HepG2 (cell line): ENCODE measurements around the gene RPP25L. TPM values are rescaled to one million over a fixed set of nuclear protein-coding genes. Genes with fewer than 3 reads are reported as not detected.
A peak's percentile ranks its signal among the peaks of the same experiment; 100 is the strongest.

Source experiments
- ADNP ChIP-seq: sonication (generic); formaldehyde crosslinking; IDR thresholded peaks from 2 replicates; pipeline ENCODE4 v1.4.0; 2020; ENCODE audit warnings: missing genetic modification reagents
- ELF4 ChIP-seq: sonication (generic); formaldehyde crosslinking; IDR thresholded peaks from 2 replicates; pipeline ENCODE4 v1.5.0; 2020; ENCODE audit warnings: missing genetic modification reagents, mild to moderate bottlenecking, moderate library complexity, borderline replicate concordance
- KDM6A ChIP-seq: IDR thresholded peaks from 2 replicates; pipeline ENCODE4 v1.6.1; 2016; ENCODE audit warnings: low read depth
- TBL1XR1 ChIP-seq: fragments of 150-350 bp; IDR thresholded peaks from 2 replicates; pipeline ENCODE4 v1.6.1; 2014; ENCODE audit warnings: borderline replicate concordance, low read length; ENCODE audit not compliant: partially characterized antibody
- TOE1 ChIP-seq: sonication (generic); formaldehyde crosslinking; IDR thresholded peaks from 2 replicates; pipeline ENCODE4 v1.4.0; 2020; ENCODE audit warnings: mild to moderate bottlenecking, missing genetic modification reagents
- ZMYM2 ChIP-seq: sonication (generic); formaldehyde crosslinking; IDR thresholded peaks from 2 replicates; pipeline ENCODE4 v1.8.0; 2022; ENCODE audit warnings: mild to moderate bottlenecking, missing genetic modification reagents
- ZNF570 ChIP-seq: sonication (generic); formaldehyde crosslinking; IDR thresholded peaks from 2 replicates; pipeline ENCODE4 v1.4.0; 2020; ENCODE audit warnings: mild to moderate bottlenecking, missing genetic modification reagents, borderline replicate concordance
- polyA plus RNA-seq, 8 experiments: library from polyadenylated mRNA; depleted of rRNA in 3 of 8; stranded (reverse) in 7 of 8; unstranded in 1 of 8; fragments of >200 nt; fragmentation: Illumina TruSeq in 4 of 8; extraction: Trizol in 4 of 8; gene quantifications; 2 replicates each; pipeline versions ENCODE4 v1.2.1 to v1.2.3, GENCODE V29; 2011 to 2016; ENCODE audit warnings: low read depth in 4 of 8, missing spikeins in 1 of 8, mixed read lengths in 1 of 8; ENCODE audit not compliant: insufficient read depth in 1 of 8
- total RNA-seq, 5 experiments: library from RNA; depleted of rRNA; stranded (reverse); fragments of >200 nt; fragmentation: Illumina TruSeq; extraction: Trizol; gene quantifications; 2 replicates each; pipeline ENCODE4 v1.2.3, GENCODE V29; 2016; ENCODE audit warnings: low read depth in 1 of 5
- TF ChIP-seq, protein P1 (sequence below), 2 experiments: IDR thresholded peaks; 2 replicates each; pipeline ENCODE4 v1.6.1; 2011 to 2012; ENCODE audit warnings: low read length in 2 of 2, borderline replicate concordance in 1 of 2, low read depth in 1 of 2, mild to moderate bottlenecking in 1 of 2, moderate library complexity in 1 of 2
- TF ChIP-seq, protein P2 (sequence below): sonication (generic); formaldehyde crosslinking; IDR thresholded peaks from 2 replicates; pipeline ENCODE4 v1.4.0; 2020; ENCODE audit warnings: missing genetic modification reagents, borderline replicate concordance
- TF ChIP-seq, protein P3 (sequence below): sonication (generic); formaldehyde crosslinking; IDR thresholded peaks from 2 replicates; pipeline ENCODE4 v1.4.0; 2020; ENCODE audit warnings: mild to moderate bottlenecking, missing genetic modification reagents
- TF ChIP-seq, protein P4 (sequence below): sonication (generic); formaldehyde crosslinking; IDR thresholded peaks from 2 replicates; pipeline ENCODE4 v1.4.0; 2020; ENCODE audit warnings: missing genetic modification reagents
- TF ChIP-seq, protein P5 (sequence below): sonication (generic); formaldehyde crosslinking; IDR thresholded peaks from 2 replicates; pipeline ENCODE4 v1.4.0; 2020; ENCODE audit warnings: low read depth, mild to moderate bottlenecking, missing genetic modification reagents

RPP25L gene
- total and polyA plus RNA-seq, 2 of the 13 experiments (the other 11 are each of a cell fraction or from before 2014, with no cell fraction given) = 24.5 to 27.3 TPM

DNA sequence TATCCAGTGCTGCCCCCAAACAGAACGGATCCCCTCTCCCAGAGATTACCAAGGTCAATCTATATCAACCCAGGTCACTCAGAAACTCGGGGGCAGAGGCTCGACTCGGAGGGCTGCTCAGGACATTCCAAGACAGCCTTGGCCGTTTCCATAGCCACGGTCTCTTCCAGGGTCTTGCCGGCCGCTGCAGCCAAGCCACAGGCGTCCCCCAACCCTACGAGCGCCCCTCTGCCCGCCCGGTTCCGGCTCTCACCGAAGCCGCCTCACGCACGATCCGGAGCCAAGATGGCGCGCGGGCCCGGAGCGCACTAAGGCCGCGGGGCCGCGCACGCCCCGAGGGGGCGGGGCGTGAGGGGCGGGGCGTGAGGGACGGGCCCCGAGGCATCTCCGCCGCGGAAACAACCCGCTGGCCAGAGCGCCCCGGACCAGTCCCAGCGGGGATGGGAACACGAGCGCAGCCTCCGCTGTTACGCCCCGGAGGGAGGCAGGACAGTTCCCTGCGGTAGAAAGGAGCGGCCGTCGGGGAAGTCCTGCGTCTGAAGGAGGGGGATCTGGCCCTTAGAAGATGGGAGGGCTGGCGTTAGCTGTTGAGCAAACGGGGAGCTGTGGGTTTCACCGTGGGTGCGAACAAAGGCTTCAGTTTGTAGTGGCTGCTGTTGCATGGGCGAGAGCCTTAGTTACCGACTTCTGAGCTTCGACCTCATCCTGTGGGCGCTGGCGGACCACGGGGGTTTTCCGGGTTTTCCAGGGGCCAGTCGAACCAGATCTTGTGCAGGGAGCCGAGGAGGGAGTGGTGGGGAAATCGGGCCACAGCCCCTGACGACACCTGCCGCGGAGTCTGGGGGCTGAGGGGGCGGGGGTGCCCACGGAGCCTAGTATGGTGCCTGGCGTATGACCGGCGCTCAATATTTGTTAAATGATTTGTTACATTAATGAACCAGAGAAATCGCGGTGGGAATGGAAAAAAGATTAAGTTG is at the start of gene RPP25L (continued):
- TF ChIP-seq, protein P1, sequence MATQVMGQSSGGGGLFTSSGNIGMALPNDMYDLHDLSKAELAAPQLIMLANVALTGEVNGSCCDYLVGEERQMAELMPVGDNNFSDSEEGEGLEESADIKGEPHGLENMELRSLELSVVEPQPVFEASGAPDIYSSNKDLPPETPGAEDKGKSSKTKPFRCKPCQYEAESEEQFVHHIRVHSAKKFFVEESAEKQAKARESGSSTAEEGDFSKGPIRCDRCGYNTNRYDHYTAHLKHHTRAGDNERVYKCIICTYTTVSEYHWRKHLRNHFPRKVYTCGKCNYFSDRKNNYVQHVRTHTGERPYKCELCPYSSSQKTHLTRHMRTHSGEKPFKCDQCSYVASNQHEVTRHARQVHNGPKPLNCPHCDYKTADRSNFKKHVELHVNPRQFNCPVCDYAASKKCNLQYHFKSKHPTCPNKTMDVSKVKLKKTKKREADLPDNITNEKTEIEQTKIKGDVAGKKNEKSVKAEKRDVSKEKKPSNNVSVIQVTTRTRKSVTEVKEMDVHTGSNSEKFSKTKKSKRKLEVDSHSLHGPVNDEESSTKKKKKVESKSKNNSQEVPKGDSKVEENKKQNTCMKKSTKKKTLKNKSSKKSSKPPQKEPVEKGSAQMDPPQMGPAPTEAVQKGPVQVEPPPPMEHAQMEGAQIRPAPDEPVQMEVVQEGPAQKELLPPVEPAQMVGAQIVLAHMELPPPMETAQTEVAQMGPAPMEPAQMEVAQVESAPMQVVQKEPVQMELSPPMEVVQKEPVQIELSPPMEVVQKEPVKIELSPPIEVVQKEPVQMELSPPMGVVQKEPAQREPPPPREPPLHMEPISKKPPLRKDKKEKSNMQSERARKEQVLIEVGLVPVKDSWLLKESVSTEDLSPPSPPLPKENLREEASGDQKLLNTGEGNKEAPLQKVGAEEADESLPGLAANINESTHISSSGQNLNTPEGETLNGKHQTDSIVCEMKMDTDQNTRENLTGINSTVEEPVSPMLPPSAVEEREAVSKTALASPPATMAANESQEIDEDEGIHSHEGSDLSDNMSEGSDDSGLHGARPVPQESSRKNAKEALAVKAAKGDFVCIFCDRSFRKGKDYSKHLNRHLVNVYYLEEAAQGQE (IDR thresholded peaks at IDR 0.05; ENCODE audit: borderline replicate concordance in 1 of 2, low read depth in 1 of 2, low read length in 2 of 2) = 0 out of 4 replicates have a peak, but pooled peaks of 1 of the 2 experiments have one; percentile 6
- TF ChIP-seq, protein P2, sequence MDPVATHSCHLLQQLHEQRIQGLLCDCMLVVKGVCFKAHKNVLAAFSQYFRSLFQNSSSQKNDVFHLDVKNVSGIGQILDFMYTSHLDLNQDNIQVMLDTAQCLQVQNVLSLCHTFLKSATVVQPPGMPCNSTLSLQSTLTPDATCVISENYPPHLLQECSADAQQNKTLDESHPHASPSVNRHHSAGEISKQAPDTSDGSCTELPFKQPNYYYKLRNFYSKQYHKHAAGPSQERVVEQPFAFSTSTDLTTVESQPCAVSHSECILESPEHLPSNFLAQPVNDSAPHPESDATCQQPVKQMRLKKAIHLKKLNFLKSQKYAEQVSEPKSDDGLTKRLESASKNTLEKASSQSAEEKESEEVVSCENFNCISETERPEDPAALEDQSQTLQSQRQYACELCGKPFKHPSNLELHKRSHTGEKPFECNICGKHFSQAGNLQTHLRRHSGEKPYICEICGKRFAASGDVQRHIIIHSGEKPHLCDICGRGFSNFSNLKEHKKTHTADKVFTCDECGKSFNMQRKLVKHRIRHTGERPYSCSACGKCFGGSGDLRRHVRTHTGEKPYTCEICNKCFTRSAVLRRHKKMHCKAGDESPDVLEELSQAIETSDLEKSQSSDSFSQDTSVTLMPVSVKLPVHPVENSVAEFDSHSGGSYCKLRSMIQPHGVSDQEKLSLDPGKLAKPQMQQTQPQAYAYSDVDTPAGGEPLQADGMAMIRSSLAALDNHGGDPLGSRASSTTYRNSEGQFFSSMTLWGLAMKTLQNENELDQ (CRISPR knock-in tag) = no peak
- TF ChIP-seq TBL1XR1 (peak; percentile 7), ZMYM2 (0 out of 2 replicates have a peak, but pooled peaks have one; percentile 14), KDM6A (CRISPR knock-in tag) (no peak), ADNP (CRISPR knock-in tag) (no peak), ZNF570 (CRISPR knock-in tag) (no peak), TOE1 (CRISPR knock-in tag) (no peak), ELF4 (no peak)
- TF ChIP-seq, protein P3, sequence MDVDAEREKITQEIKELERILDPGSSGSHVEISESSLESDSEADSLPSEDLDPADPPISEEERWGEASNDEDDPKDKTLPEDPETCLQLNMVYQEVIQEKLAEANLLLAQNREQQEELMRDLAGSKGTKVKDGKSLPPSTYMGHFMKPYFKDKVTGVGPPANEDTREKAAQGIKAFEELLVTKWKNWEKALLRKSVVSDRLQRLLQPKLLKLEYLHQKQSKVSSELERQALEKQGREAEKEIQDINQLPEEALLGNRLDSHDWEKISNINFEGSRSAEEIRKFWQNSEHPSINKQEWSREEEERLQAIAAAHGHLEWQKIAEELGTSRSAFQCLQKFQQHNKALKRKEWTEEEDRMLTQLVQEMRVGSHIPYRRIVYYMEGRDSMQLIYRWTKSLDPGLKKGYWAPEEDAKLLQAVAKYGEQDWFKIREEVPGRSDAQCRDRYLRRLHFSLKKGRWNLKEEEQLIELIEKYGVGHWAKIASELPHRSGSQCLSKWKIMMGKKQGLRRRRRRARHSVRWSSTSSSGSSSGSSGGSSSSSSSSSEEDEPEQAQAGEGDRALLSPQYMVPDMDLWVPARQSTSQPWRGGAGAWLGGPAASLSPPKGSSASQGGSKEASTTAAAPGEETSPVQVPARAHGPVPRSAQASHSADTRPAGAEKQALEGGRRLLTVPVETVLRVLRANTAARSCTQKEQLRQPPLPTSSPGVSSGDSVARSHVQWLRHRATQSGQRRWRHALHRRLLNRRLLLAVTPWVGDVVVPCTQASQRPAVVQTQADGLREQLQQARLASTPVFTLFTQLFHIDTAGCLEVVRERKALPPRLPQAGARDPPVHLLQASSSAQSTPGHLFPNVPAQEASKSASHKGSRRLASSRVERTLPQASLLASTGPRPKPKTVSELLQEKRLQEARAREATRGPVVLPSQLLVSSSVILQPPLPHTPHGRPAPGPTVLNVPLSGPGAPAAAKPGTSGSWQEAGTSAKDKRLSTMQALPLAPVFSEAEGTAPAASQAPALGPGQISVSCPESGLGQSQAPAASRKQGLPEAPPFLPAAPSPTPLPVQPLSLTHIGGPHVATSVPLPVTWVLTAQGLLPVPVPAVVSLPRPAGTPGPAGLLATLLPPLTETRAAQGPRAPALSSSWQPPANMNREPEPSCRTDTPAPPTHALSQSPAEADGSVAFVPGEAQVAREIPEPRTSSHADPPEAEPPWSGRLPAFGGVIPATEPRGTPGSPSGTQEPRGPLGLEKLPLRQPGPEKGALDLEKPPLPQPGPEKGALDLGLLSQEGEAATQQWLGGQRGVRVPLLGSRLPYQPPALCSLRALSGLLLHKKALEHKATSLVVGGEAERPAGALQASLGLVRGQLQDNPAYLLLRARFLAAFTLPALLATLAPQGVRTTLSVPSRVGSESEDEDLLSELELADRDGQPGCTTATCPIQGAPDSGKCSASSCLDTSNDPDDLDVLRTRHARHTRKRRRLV (CRISPR knock-in tag) = no peak
- TF ChIP-seq, protein P4, sequence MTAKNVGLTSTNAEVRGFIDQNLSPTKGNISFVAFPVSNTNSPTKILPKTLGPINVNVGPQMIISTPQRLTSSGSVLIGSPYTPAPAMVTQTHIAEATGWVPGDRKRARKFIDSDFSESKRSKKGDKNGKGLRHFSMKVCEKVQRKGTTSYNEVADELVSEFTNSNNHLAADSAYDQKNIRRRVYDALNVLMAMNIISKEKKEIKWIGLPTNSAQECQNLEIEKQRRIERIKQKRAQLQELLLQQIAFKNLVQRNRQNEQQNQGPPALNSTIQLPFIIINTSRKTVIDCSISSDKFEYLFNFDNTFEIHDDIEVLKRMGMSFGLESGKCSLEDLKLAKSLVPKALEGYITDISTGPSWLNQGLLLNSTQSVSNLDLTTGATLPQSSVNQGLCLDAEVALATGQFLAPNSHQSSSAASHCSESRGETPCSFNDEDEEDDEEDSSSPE (CRISPR knock-in tag) = 0 out of 2 replicates have a peak, but pooled peaks have one; percentile 2
- TF ChIP-seq, protein P5, sequence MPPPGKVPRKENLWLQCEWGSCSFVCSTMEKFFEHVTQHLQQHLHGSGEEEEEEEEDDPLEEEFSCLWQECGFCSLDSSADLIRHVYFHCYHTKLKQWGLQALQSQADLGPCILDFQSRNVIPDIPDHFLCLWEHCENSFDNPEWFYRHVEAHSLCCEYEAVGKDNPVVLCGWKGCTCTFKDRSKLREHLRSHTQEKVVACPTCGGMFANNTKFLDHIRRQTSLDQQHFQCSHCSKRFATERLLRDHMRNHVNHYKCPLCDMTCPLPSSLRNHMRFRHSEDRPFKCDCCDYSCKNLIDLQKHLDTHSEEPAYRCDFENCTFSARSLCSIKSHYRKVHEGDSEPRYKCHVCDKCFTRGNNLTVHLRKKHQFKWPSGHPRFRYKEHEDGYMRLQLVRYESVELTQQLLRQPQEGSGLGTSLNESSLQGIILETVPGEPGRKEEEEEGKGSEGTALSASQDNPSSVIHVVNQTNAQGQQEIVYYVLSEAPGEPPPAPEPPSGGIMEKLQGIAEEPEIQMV (CRISPR knock-in tag) = no peak
